Mesenchymal stem cell (in vitro differentiated cells and primary cell): ENCODE data around the gene ADGB.
A peak's percentile ranks its signal among the peaks of the same experiment; 100 is the strongest.

Experiments
- DNase-seq: peaks from one replicate; pipeline ENCODE4 v3.0.0-alpha.2; 2013
- H2AFZ ChIP-seq: one replicate; pipeline ENCODE4 v1.6.1; 2013; ENCODE audit warnings: low read depth, mild to moderate bottlenecking, control low read depth, inconsistent platforms, low read length, moderate library complexity
- H2AK5ac ChIP-seq: 2 replicates; pipeline ENCODE4 v1.6.1; 2013; ENCODE audit warnings: low read length, moderate library complexity, mild to moderate bottlenecking, inconsistent platforms; ENCODE audit not compliant: severe bottlenecking
- H2BK120ac ChIP-seq: one replicate; pipeline ENCODE4 v1.6.1; 2013; ENCODE audit warnings: low read depth, mild to moderate bottlenecking, inconsistent platforms, low read length, moderate library complexity
- H2BK12ac ChIP-seq, 2 experiments: one replicate each; pipeline ENCODE4 v1.6.1; 2013; ENCODE audit warnings: inconsistent platforms in 2 of 2, low read length in 2 of 2, mild to moderate bottlenecking in 2 of 2, moderate library complexity in 2 of 2, control low read depth in 1 of 2
- H2BK15ac ChIP-seq: one replicate; pipeline ENCODE4 v1.6.1; 2013; ENCODE audit warnings: mild to moderate bottlenecking, low read depth, inconsistent platforms; ENCODE audit not compliant: poor library complexity, severe bottlenecking
- H2BK5ac ChIP-seq: 2 replicates; pipeline ENCODE4 v1.6.1; 2013; ENCODE audit warnings: low read depth, mild to moderate bottlenecking, low read length, control low read depth, inconsistent platforms; ENCODE audit not compliant: poor library complexity, severe bottlenecking
- H3K14ac ChIP-seq, 2 experiments: one replicate each; pipeline ENCODE4 v1.6.1; 2013; ENCODE audit warnings: inconsistent platforms in 2 of 2, low read length in 2 of 2, control low read depth in 1 of 2, mild to moderate bottlenecking in 1 of 2, moderate library complexity in 1 of 2
- H3K18ac ChIP-seq, 2 experiments: one replicate each; pipeline ENCODE4 v1.6.1; 2013; ENCODE audit warnings: inconsistent platforms in 2 of 2, low read length in 2 of 2, control low read depth in 1 of 2, low read depth in 1 of 2, mild to moderate bottlenecking in 1 of 2
- H3K23ac ChIP-seq, 2 experiments: one replicate each; pipeline ENCODE4 v1.6.1; 2013; ENCODE audit warnings: inconsistent platforms in 2 of 2, low read length in 2 of 2, mild to moderate bottlenecking in 2 of 2, moderate library complexity in 2 of 2, control low read depth in 1 of 2
- H3K27ac ChIP-seq: 2 replicates; pipeline ENCODE4 v1.5.1; 2013; ENCODE audit warnings: mild to moderate bottlenecking, moderate library complexity, low read length, control low read depth, inconsistent platforms; ENCODE audit not compliant: poor library complexity, severe bottlenecking
- H3K27me3 ChIP-seq, 2 experiments: 2 replicates each; pipeline versions ENCODE4 v1.6.1 to v1.7.0; 2013; ENCODE audit warnings: low read length in 2 of 2, mild to moderate bottlenecking in 2 of 2, moderate library complexity in 2 of 2, control low read depth in 1 of 2, inconsistent platforms in 1 of 2; ENCODE audit not compliant: control insufficient read depth in 1 of 2, insufficient read depth in 1 of 2
- H3K36me3 ChIP-seq, 2 experiments: 2 replicates each; pipeline versions ENCODE4 v1.6.1 to v1.7.0; 2013; ENCODE audit warnings: low read length in 2 of 2, control low read depth in 1 of 2, inconsistent platforms in 1 of 2, low read depth in 1 of 2, mild to moderate bottlenecking in 1 of 2; ENCODE audit not compliant: insufficient read depth in 2 of 2, control insufficient read depth in 1 of 2
- H3K4ac ChIP-seq, 2 experiments: one replicate each; pipeline ENCODE4 v1.6.1; 2013; ENCODE audit warnings: inconsistent platforms in 2 of 2, low read length in 2 of 2, mild to moderate bottlenecking in 2 of 2, moderate library complexity in 2 of 2, control low read depth in 1 of 2, low read depth in 1 of 2
- H3K4me1 ChIP-seq: 2 replicates; pipeline ENCODE4 v1.6.1; 2013; ENCODE audit warnings: low read depth, low read length, control low read depth; ENCODE audit not compliant: control insufficient read depth, insufficient read depth
- H3K4me2 ChIP-seq: 2 replicates; pipeline ENCODE4 v1.6.1; 2013; ENCODE audit warnings: low read length, mild to moderate bottlenecking, inconsistent platforms; ENCODE audit not compliant: poor library complexity, severe bottlenecking
- H3K4me3 ChIP-seq, 2 experiments: 2 replicates each; pipeline versions ENCODE4 v1.5.1 to v1.7.0; 2013; ENCODE audit warnings: low read length in 2 of 2, mild to moderate bottlenecking in 2 of 2, control low read depth in 1 of 2, low read depth in 1 of 2; ENCODE audit not compliant: insufficient read depth in 1 of 2
- H3K79me1 ChIP-seq: replicated peaks from 2 replicates; pipeline ENCODE4 v1.6.1; 2013; ENCODE audit warnings: mild to moderate bottlenecking, control low read depth, low read length, inconsistent platforms; ENCODE audit not compliant: poor library complexity, severe bottlenecking
- H3K9ac ChIP-seq: 2 replicates; pipeline ENCODE4 v1.7.0; 2013; ENCODE audit warnings: mild to moderate bottlenecking, low read length, moderate library complexity
- H3K9me3 ChIP-seq: 2 replicates; pipeline ENCODE4 v1.7.0; 2013; ENCODE audit warnings: mild to moderate bottlenecking, low read length; ENCODE audit not compliant: control insufficient read depth
- H4K8ac ChIP-seq: one replicate; pipeline ENCODE4 v1.6.1; 2013; ENCODE audit warnings: inconsistent platforms, mild to moderate bottlenecking, low read length, moderate library complexity
- H4K91ac ChIP-seq: one replicate; pipeline ENCODE4 v1.6.1; 2013; ENCODE audit warnings: mild to moderate bottlenecking, low read length, inconsistent platforms
- WGBS: methylation state at CpG from one replicate; pipeline ENCODE4 v1.1.7; 2013; ENCODE audit warnings: mixed read lengths; 5-methylcytosine and 5-hydroxymethylcytosine counted together

The ADGB gene

DNA sequence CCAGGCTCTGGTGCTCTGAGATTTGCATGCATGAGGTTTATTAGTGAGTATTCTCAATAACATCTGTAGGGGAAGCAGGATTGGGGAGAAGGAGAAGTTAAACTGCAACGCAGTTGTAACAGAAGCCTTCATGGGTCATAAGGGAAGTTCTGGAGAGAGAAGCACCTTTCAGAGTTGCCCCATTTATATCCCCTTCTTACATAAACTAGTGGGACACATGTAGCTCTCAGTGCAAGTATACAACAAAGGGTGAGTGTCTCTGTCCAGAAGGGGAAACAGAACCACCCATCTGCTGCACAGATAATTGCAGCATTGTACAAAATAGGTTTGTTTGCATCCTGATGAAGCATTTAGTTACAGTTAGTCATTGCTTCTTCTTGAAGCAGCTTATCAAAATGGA is 4.3 kb upstream of the ADGB start:
- Histone ChIP-seq H4K8ac (no peak overlapping the region), H3K27ac (no peak overlapping the region), H2BK15ac (no peak overlapping the region), H3K9me3 (no peaks in the 10 kb centered on the region), H2BK120ac (no peak overlapping the region), H3K4me2 (no peak overlapping the region), H3K27me3 (no peaks in the 10 kb centered on the region), H3K36me3 (no peaks in the 10 kb centered on the region), H3K4me3 (no peak overlapping the region), H2AK5ac (no peak overlapping the region), H2BK12ac (no peak overlapping the region), H4K91ac (no peak overlapping the region), H3K4me1 (peaks cover 9% of the 10 kb centered on the region), H3K23ac (no peak overlapping the region), H3K9ac (no peak overlapping the region), H3K4ac (no peak overlapping the region), H3K18ac (no peak overlapping the region), H2BK5ac (no peak overlapping the region), H2AFZ (no peak overlapping the region), H3K14ac (no peak overlapping the region), H3K79me1 (no peaks in the 10 kb centered on the region)
- WGBS = no CpG with 5 or more reads among the region's 1 CpG
- no peak for DNase-seq

- WGBS = 100% methylated on average over 2 of the region's 2 CpGs
- Histone ChIP-seq H3K27ac (no peak overlapping the region), H3K36me3 (no peaks in the 10 kb centered on the region), H4K8ac (no peak overlapping the region), H2BK5ac (peak overlapping the region; percentile 24), H3K14ac (no peak overlapping the region), H4K91ac (no peak overlapping the region), H2BK12ac (no peak overlapping the region), H3K27me3 (no peaks in the 10 kb centered on the region), H2BK15ac (no peak overlapping the region), H3K9ac (no peak overlapping the region), H3K9me3 (no peaks in the 10 kb centered on the region), H2BK120ac (no peak overlapping the region), H3K79me1 (no peaks in the 10 kb centered on the region), H3K4me3 (no peak overlapping the region), H3K4me2 (no peak overlapping the region), H3K18ac (no peak overlapping the region), H3K4me1 (peaks cover 9% of the 10 kb centered on the region), H3K23ac (no peak overlapping the region), H3K4ac (no peak overlapping the region), H2AFZ (no peak overlapping the region), H2AK5ac (no peak overlapping the region)
- DNase-seq = no peak
Observed at GRCh38 chr6:146595972-146596731, 2.6 kb upstream of the ADGB start.

- Histone ChIP-seq H2BK120ac (no peak overlapping the region), H3K9ac (no peak overlapping the region), H3K9me3 (no peaks in the 10 kb centered on the region), H3K27ac (no peak overlapping the region), H3K4me2 (no peak overlapping the region), H2AK5ac (no peak overlapping the region), H3K4me3 (no peak overlapping the region), H3K4ac (no peak overlapping the region), H3K27me3 (no peaks in the 10 kb centered on the region), H2BK5ac (no peak overlapping the region), H4K91ac (no peak overlapping the region), H2BK12ac (no peak overlapping the region), H3K14ac (no peak overlapping the region), H3K79me1 (no peaks in the 10 kb centered on the region), H3K36me3 (no peaks in the 10 kb centered on the region), H4K8ac (no peak overlapping the region), H3K4me1 (peaks cover 7% of the 10 kb centered on the region), H2BK15ac (no peak overlapping the region), H3K23ac (no peak overlapping the region), H3K18ac (no peak overlapping the region), H2AFZ (no peak overlapping the region)
- no peak for DNase-seq
- WGBS = no CpG with 5 or more reads among the region's 4 CpGs
Observed at GRCh38 chr6:146601352-146601751, 2.6 kb downstream of the ADGB start.

- H2BK15ac ChIP-seq = no peak overlapping the region
- H3K23ac ChIP-seq = no peak overlapping the region
- H2AK5ac ChIP-seq = no peak overlapping the region
- H4K91ac ChIP-seq = no peak overlapping the region
- H3K9ac ChIP-seq = no peak overlapping the region
- H3K4me1 ChIP-seq = peaks cover 7% of the 10 kb centered on the region
- H3K79me1 ChIP-seq = no peaks in the 10 kb centered on the region
- H2AFZ ChIP-seq = no peak overlapping the region
- H3K9me3 ChIP-seq = no peaks in the 10 kb centered on the region
- no peak for DNase-seq
- no peak overlapping the region for H3K4ac ChIP-seq
- no peak overlapping the region for H3K14ac ChIP-seq
- H2BK5ac ChIP-seq = no peak overlapping the region
- no peak overlapping the region for H2BK120ac ChIP-seq
- H3K4me3 ChIP-seq = no peak overlapping the region
- no peak overlapping the region for H3K18ac ChIP-seq
- H4K8ac ChIP-seq = no peak overlapping the region
- H2BK12ac ChIP-seq = no peak overlapping the region
- no peaks in the 10 kb centered on the region for H3K36me3 ChIP-seq
- no peak overlapping the region for H3K27ac ChIP-seq
- no peak overlapping the region for H3K4me2 ChIP-seq
- WGBS = 64% methylated on average over 6 of the region's 6 CpGs
- H3K27me3 ChIP-seq = no peaks in the 10 kb centered on the region
Observed at GRCh38 chr6:146602526-146602925, 3.8 kb downstream of the ADGB start.
